ENCODE results near the gene PRDX3. TPM values are rescaled to one million over a fixed set of nuclear protein-coding genes. Genes with fewer than 3 reads are reported as not detected.

Gene PRDX3
- total RNA-seq, 1 donor from 2014 or later, result 63.7 TPM

- Mint-ChIP-seq H3K27me3 (no peaks in the 10 kb centered on the region), H3K36me3 (ENCODE audit: low read depth) (peaks cover 8% of the 10 kb centered on the region), H3K4me3 (peak overlapping the region; percentile 61), H3K9me3 (no peaks in the 10 kb centered on the region), H3K27ac (peak overlapping the region; percentile 78), H3K4me1 (peaks cover 27% of the 10 kb centered on the region)
- CTCF ChIA-PET, result interaction anchor here (1.4 to 1.8 kb wide), 2 partner anchors 12 to 15 kb away, joined by 6 to 7 read pairs; partner anchors contain the start of gene GRK5
- DNase-seq (no peak), ATAC-seq (ENCODE audit: low read depth) (peak; percentile 87)
- POLR2A ChIA-PET, result interaction anchor here (0.6 to 1.5 kb wide), 5 partner anchors 14 to 87 kb away, joined by 3 to 5 read pairs (median 4); partner anchors contain the start of gene GRK5
- intact Hi-C loops (cut with micrococcal nuclease), result loop anchor here (1.0 to 2.0 kb wide), 2 partner anchors 47 to 85 kb away; no protein-coding TSS in a partner anchor
- no peak for TF ChIP-seq CTCF (IDR thresholded peaks at IDR 0.05)
Observed at GRCh38 chr10:119221666-119222065, 43.1 kb upstream of the PRDX3 start.

GRCh38 chr10:119221201-119221600, 42.6 kb upstream of the PRDX3 start:
- no peaks in the 10 kb centered on the region for H3K27me3 Mint-ChIP-seq
- ChIA-PET POLR2A (interaction anchor here (0.6 to 1.3 kb wide), 2 partner anchors 29 to 84 kb away, joined by 3 to 5 read pairs; no protein-coding TSS in a partner anchor), CTCF (interaction anchor here (1.4 to 1.8 kb wide), 2 partner anchors 12 to 14 kb away, joined by 6 to 7 read pairs; partner anchors contain the start of gene GRK5)
- H3K9me3 Mint-ChIP-seq, result no peaks in the 10 kb centered on the region
- no peak overlapping the region for H3K27ac Mint-ChIP-seq
- intact Hi-C loops (cut with micrococcal nuclease), result loop anchor here (1.0 to 2.0 kb wide), 2 partner anchors 48 to 85 kb away; no protein-coding TSS in a partner anchor
- DNase-seq (no peak), ATAC-seq (ENCODE audit: low read depth) (no peak)
- H3K4me1 Mint-ChIP-seq, result peaks cover 27% of the 10 kb centered on the region
- H3K4me3 Mint-ChIP-seq, result no peak overlapping the region
- TF ChIP-seq CTCF (IDR thresholded peaks at IDR 0.05), result no peak
- peaks cover 10% of the 10 kb centered on the region for H3K36me3 Mint-ChIP-seq (ENCODE audit: low read depth)

GRCh38 chr10:119219871-119220270, 41.3 kb upstream of the PRDX3 start:
- peaks cover 35% of the 10 kb centered on the region for H3K4me1 Mint-ChIP-seq
- H3K4me3 Mint-ChIP-seq, result no peak overlapping the region
- no peak for TF ChIP-seq CTCF (IDR thresholded peaks at IDR 0.05)
- ChIA-PET POLR2A (interaction anchor here (0.6 kb wide), 2 partner anchors 9 to 11 kb away, joined by 3 read pairs; no protein-coding TSS in a partner anchor), CTCF (no interaction called here)
- no peak overlapping the region for H3K27ac Mint-ChIP-seq
- intact Hi-C loops (cut with micrococcal nuclease), result loop anchor here (2.0 kb wide), 1 partner anchor 49 kb away; no protein-coding TSS in a partner anchor
- no peak for DNase-seq
- no peaks in the 10 kb centered on the region for H3K27me3 Mint-ChIP-seq
- no peak for ATAC-seq (ENCODE audit: low read depth)
- H3K9me3 Mint-ChIP-seq, result no peaks in the 10 kb centered on the region
- peaks cover 6% of the 10 kb centered on the region for H3K36me3 Mint-ChIP-seq (ENCODE audit: low read depth)

- no peak for ATAC-seq (ENCODE audit: low read depth)
- CTCF ChIA-PET, result interaction anchor here (0.6 to 1.5 kb wide), 3 partner anchors 9 to 16 kb away, joined by 3 to 8 read pairs (median 3); no protein-coding TSS in a partner anchor
- H3K9me3 Mint-ChIP-seq, result no peaks in the 10 kb centered on the region
- H3K27me3 Mint-ChIP-seq, result no peaks in the 10 kb centered on the region
- no peak overlapping the region for H3K27ac Mint-ChIP-seq
- H3K36me3 Mint-ChIP-seq (ENCODE audit: low read depth), result peaks cover 4% of the 10 kb centered on the region
- DNase-seq, result no peak
- no peak overlapping the region for H3K4me3 Mint-ChIP-seq
- intact Hi-C loops (cut with micrococcal nuclease), result no loop called here
- peaks cover 42% of the 10 kb centered on the region for H3K4me1 Mint-ChIP-seq
- POLR2A ChIA-PET, result interaction anchor here (0.7 to 1.1 kb wide), 3 partner anchors 11 to 253 kb away, joined by 3 read pairs; partner anchors contain the start of gene GRK5
- no peak for TF ChIP-seq CTCF (IDR thresholded peaks at IDR 0.05)
Observed at GRCh38 chr10:119217991-119218490, 39.4 kb upstream of the PRDX3 start.

GRCh38 chr10:119217401-119217800, 38.8 kb upstream of the PRDX3 start:
- H3K27ac Mint-ChIP-seq, result no peak overlapping the region
- no peak for ATAC-seq (ENCODE audit: low read depth)
- no peak for TF ChIP-seq CTCF (IDR thresholded peaks at IDR 0.05)
- H3K36me3 Mint-ChIP-seq (ENCODE audit: low read depth), result peaks cover 7% of the 10 kb centered on the region
- H3K9me3 Mint-ChIP-seq, result no peaks in the 10 kb centered on the region
- H3K4me1 Mint-ChIP-seq, result peaks cover 46% of the 10 kb centered on the region
- POLR2A ChIA-PET, result no interaction called here
- H3K27me3 Mint-ChIP-seq, result no peaks in the 10 kb centered on the region
- DNase-seq, result no peak
- intact Hi-C loops (cut with micrococcal nuclease), result no loop called here
- no peak overlapping the region for H3K4me3 Mint-ChIP-seq
- CTCF ChIA-PET, result interaction anchor here (1.5 kb wide), 1 partner anchor 8 kb away, joined by 8 read pairs; no protein-coding TSS in a partner anchor
